SK-N-MC (cell line): Measurements from ENCODE around the gene PLSCR1.

Experiments used
- EZH2 ChIP-seq: fragments of 200-600 bp; sonication (generic); IDR thresholded peaks from one replicate; pipeline ENCODE4 v1.6.1; 2017; ENCODE audit warnings: antibody characterized with exemption
- FOXP2 ChIP-seq: optimal IDR thresholded peaks from 2 replicates; pipeline ENCODE3; 2011; ENCODE audit warnings: mild to moderate bottlenecking, moderate library complexity; ENCODE audit not compliant: insufficient read depth; ENCODE audit errors: extremely low read length, control extremely low read depth
- POLR2AphosphoS5 ChIP-seq: IDR thresholded peaks from 2 replicates; pipeline ENCODE4 v1.6.1; 2012; ENCODE audit warnings: mild to moderate bottlenecking, low read depth, low read length, borderline replicate concordance

DNA sequence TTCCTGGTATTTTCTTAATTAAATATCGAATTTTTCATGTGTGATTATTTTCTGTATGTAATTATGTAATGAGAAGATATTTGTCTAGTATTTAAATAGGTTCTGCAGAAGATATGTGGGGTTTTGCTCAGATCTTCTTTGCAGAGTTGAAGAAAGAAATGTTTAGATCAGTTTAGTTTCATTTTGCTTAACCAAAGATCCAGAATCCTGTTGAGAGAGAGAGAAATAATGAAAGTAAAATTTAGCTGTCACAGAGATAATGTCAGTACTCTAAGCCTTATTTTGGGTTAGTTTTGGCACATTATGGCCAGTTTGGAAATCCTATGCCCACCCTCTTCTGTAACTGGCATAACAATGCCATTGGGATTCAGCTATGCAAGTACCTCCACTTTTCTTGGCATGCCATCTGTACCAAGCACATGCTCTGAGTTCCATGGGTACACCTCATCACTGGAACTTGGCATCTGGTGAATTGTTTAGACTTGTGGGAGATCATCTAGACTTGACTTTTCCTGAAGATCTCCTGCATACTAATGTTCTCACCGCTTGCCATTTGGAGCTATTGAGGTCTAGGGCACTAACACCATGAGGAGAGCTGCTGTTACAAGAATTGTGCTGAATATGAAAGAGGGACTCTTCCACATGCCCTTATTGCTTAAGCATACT, 30.9 kb downstream of the PLSCR1 start:
- TF ChIP-seq POLR2AphosphoS5: no peak
- TF ChIP-seq EZH2: no peak
- TF ChIP-seq FOXP2: no peak
